Measurements from ENCODE around the gene HECW1.

HECW1 gene

DNA sequence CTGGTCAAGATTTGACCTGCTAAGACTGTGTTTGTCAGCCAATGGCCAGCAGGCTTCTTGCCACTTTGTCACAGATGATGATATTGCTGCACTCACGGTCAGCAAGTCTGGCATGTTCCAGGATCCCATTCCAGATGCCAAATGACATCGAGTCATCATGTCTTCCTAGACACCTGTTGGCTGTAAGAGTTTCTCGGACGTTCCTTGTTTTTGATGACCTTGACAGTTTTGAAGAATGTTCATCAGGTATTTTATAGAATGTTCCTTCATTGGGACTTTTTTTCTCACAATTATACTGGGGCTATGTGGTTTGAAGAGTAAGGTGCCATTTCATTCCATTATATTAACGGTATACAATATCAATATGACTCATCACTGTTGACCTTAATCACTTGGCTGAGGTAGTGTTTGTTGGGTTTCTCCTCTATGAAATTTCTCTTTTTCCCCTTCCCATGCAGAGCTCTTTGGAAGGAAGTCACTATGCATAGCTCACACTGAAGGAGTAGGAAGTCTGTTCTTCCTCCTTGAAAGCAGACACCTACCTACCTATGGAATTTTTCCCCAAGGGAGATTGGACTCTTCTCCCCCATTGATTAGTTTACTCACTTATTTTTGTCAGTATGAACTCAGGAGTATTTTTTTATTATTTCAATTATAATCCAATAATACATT is 31.6 kb downstream of the HECW1 start:
- POLR2A ChIA-PET: no interaction called here
- CTCF ChIA-PET: no interaction called here
- no peak for DNase-seq (ENCODE audit: extremely low spot score)
- TF ChIP-seq SUZ12 (IDR thresholded peaks at IDR 0.05): no peak
- no peak for TF ChIP-seq L3MBTL2 (conservative IDR thresholded peaks at IDR 0.05)
- no peak for TF ChIP-seq ELF4 (IDR thresholded peaks at IDR 0.05)
- TF ChIP-seq LEF1 (IDR thresholded peaks at IDR 0.05; ENCODE audit: borderline replicate concordance): no peak
- no peak for TF ChIP-seq SP1 (IDR thresholded peaks at IDR 0.05)
- no peak for TF ChIP-seq NFRKB (IDR thresholded peaks at IDR 0.05)
- TF ChIP-seq FOXK2 (IDR thresholded peaks at IDR 0.05): no peak
- no peak for TF ChIP-seq FOXM1 (IDR thresholded peaks at IDR 0.05; ENCODE audit: borderline replicate concordance)
- no peak for TF ChIP-seq CTBP1 (IDR thresholded peaks at IDR 0.05; ENCODE audit: borderline replicate concordance)
- no peak for TF ChIP-seq TARDBP (IDR thresholded peaks at IDR 0.05)
- no peak for TF ChIP-seq BHLHE40 (IDR thresholded peaks at IDR 0.05; ENCODE audit: borderline replicate concordance)
- TF ChIP-seq PKNOX1 (IDR thresholded peaks at IDR 0.05): no peak
- no peak for TF ChIP-seq ZNF384 (IDR thresholded peaks at IDR 0.05)
- no peak for TF ChIP-seq HDGF (IDR thresholded peaks at IDR 0.05; ENCODE audit: borderline replicate concordance)
- TF ChIP-seq ARNT (IDR thresholded peaks at IDR 0.05): no peak
- no peak for TF ChIP-seq FOXA1 (IDR thresholded peaks at IDR 0.05)

GRCh38 chr7:43148161-43148731 is 35.8 kb downstream of the HECW1 start:
- DNase-seq (ENCODE audit: extremely low spot score): no peak
- TF ChIP-seq NFRKB (IDR thresholded peaks at IDR 0.05) (no peak), PKNOX1 (IDR thresholded peaks at IDR 0.05) (no peak), TARDBP (IDR thresholded peaks at IDR 0.05) (no peak), FOXK2 (IDR thresholded peaks at IDR 0.05) (no peak), HDGF (IDR thresholded peaks at IDR 0.05; ENCODE audit: borderline replicate concordance) (no peak), BHLHE40 (IDR thresholded peaks at IDR 0.05; ENCODE audit: borderline replicate concordance) (no peak), SP1 (IDR thresholded peaks at IDR 0.05) (no peak), L3MBTL2 (conservative IDR thresholded peaks at IDR 0.05) (no peak), FOXM1 (IDR thresholded peaks at IDR 0.05; ENCODE audit: borderline replicate concordance) (no peak), ZNF384 (IDR thresholded peaks at IDR 0.05) (no peak), ARNT (IDR thresholded peaks at IDR 0.05) (no peak), FOXA1 (IDR thresholded peaks at IDR 0.05) (no peak), CTBP1 (IDR thresholded peaks at IDR 0.05; ENCODE audit: borderline replicate concordance) (no peak), ELF4 (IDR thresholded peaks at IDR 0.05) (no peak), LEF1 (IDR thresholded peaks at IDR 0.05; ENCODE audit: borderline replicate concordance) (no peak), SUZ12 (IDR thresholded peaks at IDR 0.05) (no peak)
- CTCF ChIA-PET: interaction anchor here (0.6 kb wide), 1 partner anchor 165 kb away, joined by 6 read pairs; no protein-coding TSS in a partner anchor
- POLR2A ChIA-PET: no interaction called here

- ChIA-PET POLR2A (no interaction called here), CTCF (interaction anchor here (0.6 kb wide), 1 partner anchor 22 kb away, joined by 5 read pairs; no protein-coding TSS in a partner anchor)
- TF ChIP-seq PKNOX1 (IDR thresholded peaks at IDR 0.05) (peak; percentile 24; the same call in 1 of the 2 replicates), ZNF384 (IDR thresholded peaks at IDR 0.05) (no peak), TARDBP (IDR thresholded peaks at IDR 0.05) (no peak), FOXA1 (IDR thresholded peaks at IDR 0.05) (no peak), NFRKB (IDR thresholded peaks at IDR 0.05) (no peak)
- DNase-seq (ENCODE audit: extremely low spot score): no peak
Observed at GRCh38 chr7:43151076-43151475, 38.6 kb downstream of the HECW1 start.

GRCh38 chr7:43152696-43153095 is 40.2 kb downstream of the HECW1 start:
- no peak for DNase-seq (ENCODE audit: extremely low spot score)
- POLR2A ChIA-PET: no interaction called here
- CTCF ChIA-PET: no interaction called here
- TF ChIP-seq BHLHE40 (IDR thresholded peaks at IDR 0.05; ENCODE audit: borderline replicate concordance) (no peak), L3MBTL2 (conservative IDR thresholded peaks at IDR 0.05) (no peak)

DNA sequence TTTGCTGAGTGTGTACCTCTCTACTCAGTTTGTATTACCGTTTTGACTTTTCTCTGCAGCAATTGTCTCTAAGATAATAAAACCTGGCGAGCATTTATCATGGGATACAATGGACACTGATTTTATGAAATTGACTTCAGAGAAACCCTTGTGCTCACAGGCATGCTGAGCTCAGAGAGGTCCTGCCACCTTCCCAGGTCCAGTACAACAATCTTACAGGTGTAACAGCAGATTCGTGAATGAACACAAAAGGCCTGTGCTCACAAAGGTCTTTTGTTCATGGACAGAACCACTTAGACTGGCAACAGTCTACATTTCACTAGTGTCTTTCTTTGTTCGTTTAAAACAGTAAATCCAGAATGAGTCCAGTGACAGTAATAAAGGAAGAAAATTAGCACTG is 43.2 kb downstream of the HECW1 start:
- ChIA-PET POLR2A (no interaction called here), CTCF (no interaction called here)
- TF ChIP-seq ELF4 (IDR thresholded peaks at IDR 0.05) (no peak), SUZ12 (IDR thresholded peaks at IDR 0.05) (no peak), FOXK2 (IDR thresholded peaks at IDR 0.05) (no peak), LEF1 (IDR thresholded peaks at IDR 0.05; ENCODE audit: borderline replicate concordance) (no peak), TARDBP (IDR thresholded peaks at IDR 0.05) (no peak), ARNT (IDR thresholded peaks at IDR 0.05) (no peak), PKNOX1 (IDR thresholded peaks at IDR 0.05) (no peak), HDGF (IDR thresholded peaks at IDR 0.05; ENCODE audit: borderline replicate concordance) (no peak), CTBP1 (IDR thresholded peaks at IDR 0.05; ENCODE audit: borderline replicate concordance) (no peak), ZNF384 (IDR thresholded peaks at IDR 0.05) (no peak), BHLHE40 (IDR thresholded peaks at IDR 0.05; ENCODE audit: borderline replicate concordance) (no peak), FOXM1 (IDR thresholded peaks at IDR 0.05; ENCODE audit: borderline replicate concordance) (no peak), NFRKB (IDR thresholded peaks at IDR 0.05) (no peak), L3MBTL2 (conservative IDR thresholded peaks at IDR 0.05) (no peak)

More for the DNA sequence above, 43.2 kb downstream of the HECW1 start:
- no peak for DNase-seq (ENCODE audit: extremely low spot score)

Measured in HEK293T (cell line).